ENCODE measurements around the gene OBP2B. TPM values are rescaled to one million over a fixed set of nuclear protein-coding genes. Genes with fewer than 3 reads are reported as not detected.

OBP2B gene
- polyA plus RNA-seq, 3 donors: not detected

DNA sequence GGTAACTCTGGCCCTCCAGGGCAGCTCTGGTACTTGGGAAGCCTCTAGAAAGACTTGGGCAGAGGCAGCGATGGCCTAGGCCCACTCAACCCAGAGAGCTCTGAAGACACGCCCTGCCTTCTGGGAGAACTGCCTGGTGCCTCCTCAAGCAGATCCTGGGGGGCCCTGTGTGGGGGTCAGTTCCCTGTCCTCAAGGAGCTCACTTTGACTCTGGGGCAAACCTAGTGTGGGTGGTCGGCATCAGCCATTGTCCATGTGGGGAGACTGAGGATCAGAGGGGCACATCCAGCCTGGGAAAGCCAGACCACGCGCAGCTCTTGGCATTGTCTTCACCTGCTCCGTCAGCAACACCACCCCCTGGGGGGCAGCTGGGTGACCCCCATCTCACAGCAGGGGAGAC lies 37.9 kb upstream of the OBP2B start:
- no peak overlapping the region for H3K9ac ChIP-seq (ENCODE audit: insufficient read depth, low read length, poor library complexity, severe bottlenecking)
- Mint-ChIP-seq H3K4me3 (no peak overlapping the region), H3K9me3 (no peaks in the 10 kb centered on the region), H3K27ac (no peak overlapping the region), H3K36me3 (no peaks in the 10 kb centered on the region), H3K27me3 (ENCODE audit: low read depth in 3 of 3) (peaks cover 2 to 8% (median 3%) of the 10 kb centered on the region in 3 donors), H3K4me1 (no peaks in the 10 kb centered on the region)
- intact Hi-C loops (cut with micrococcal nuclease): no loop called here
- H3K36me3 ChIP-seq (replicated peaks in 1 of 2; ENCODE audit: control insufficient read depth in 1 of 2, insufficient read depth in 2 of 2, low read length in 2 of 2): no peaks in the 10 kb centered on the region
- no peaks in the 10 kb centered on the region for H3K9me3 ChIP-seq (replicated peaks in 1 of 2; ENCODE audit: control insufficient read depth in 1 of 2, insufficient read depth in 1 of 2, low read length in 2 of 2)
- H3K4me3 ChIP-seq (replicated peaks in 1 of 3; ENCODE audit: low read depth in 2 of 3, low read length in 3 of 3): no peak overlapping the region
- peaks cover 0 to 3% of the 10 kb centered on the region in 2 donors for H3K27me3 ChIP-seq (ENCODE audit: control insufficient read depth in 2 of 2, insufficient read depth in 2 of 2, low read length in 2 of 2)
- H3K4me2 ChIP-seq (replicated peaks; ENCODE audit: extremely low read depth, low read length, poor library complexity, severe bottlenecking): no peak overlapping the region
- no peaks in the 10 kb centered on the region for H3K79me2 ChIP-seq (ENCODE audit: insufficient read depth, low read length)
- no peak for TF ChIP-seq CTCF (IDR thresholded peaks at IDR 0.05)
- H3K4me1 ChIP-seq (ENCODE audit: control insufficient read depth in 1 of 2, insufficient read depth in 2 of 2, low read length in 2 of 2): peaks cover 0 to 4% of the 10 kb centered on the region in 2 donors
- no peak overlapping the region for H2AFZ ChIP-seq (ENCODE audit: insufficient read depth, low read depth, low read length, poor library complexity, severe bottlenecking)
- no peak overlapping the region for H3K27ac ChIP-seq (ENCODE audit: low read depth in 1 of 2, low read length in 2 of 2)
- 93% methylated on average over 3 of the region's 6 CpGs for WGBS (ENCODE audit: insufficient coverage)
- no peak for DNase-seq
- H4K20me1 ChIP-seq (ENCODE audit: insufficient read depth, low read length): no peaks in the 10 kb centered on the region

DNA sequence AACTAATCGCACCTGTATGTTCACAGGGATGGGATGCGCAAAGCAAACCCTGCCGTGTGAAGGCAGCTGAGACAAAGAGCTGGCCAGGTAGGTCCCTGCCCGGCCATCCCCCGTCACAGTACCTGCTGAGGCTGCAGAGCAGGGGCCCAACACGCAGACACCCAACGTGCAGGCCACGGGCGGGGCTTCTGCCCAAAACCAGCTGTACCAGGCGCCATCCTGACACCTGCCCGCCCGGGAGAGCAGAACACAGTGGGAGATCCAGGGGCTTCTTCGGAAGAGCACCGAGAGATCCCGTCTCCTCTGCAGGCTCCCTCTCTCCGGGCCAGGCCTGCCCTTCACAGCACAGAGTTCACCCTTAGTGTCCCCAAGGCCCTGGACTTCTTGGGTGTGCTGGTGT lies 37.5 kb upstream of the OBP2B start:
- Histone ChIP-seq H2AFZ (ENCODE audit: insufficient read depth, low read depth, low read length, poor library complexity, severe bottlenecking) (no peak overlapping the region), H4K20me1 (ENCODE audit: insufficient read depth, low read length) (no peaks in the 10 kb centered on the region), H3K9ac (ENCODE audit: insufficient read depth, low read length, poor library complexity, severe bottlenecking) (no peak overlapping the region), H3K9me3 (replicated peaks in 1 of 2; ENCODE audit: control insufficient read depth in 1 of 2, insufficient read depth in 1 of 2, low read length in 2 of 2) (no peaks in the 10 kb centered on the region), H3K27me3 (ENCODE audit: control insufficient read depth in 2 of 2, insufficient read depth in 2 of 2, low read length in 2 of 2) (peaks cover 0 to 3% of the 10 kb centered on the region in 2 donors), H3K79me2 (ENCODE audit: insufficient read depth, low read length) (no peaks in the 10 kb centered on the region), H3K4me3 (replicated peaks in 1 of 3; ENCODE audit: low read depth in 2 of 3, low read length in 3 of 3) (no peak overlapping the region), H3K36me3 (replicated peaks in 1 of 2; ENCODE audit: control insufficient read depth in 1 of 2, insufficient read depth in 2 of 2, low read length in 2 of 2) (no peaks in the 10 kb centered on the region), H3K4me2 (replicated peaks; ENCODE audit: extremely low read depth, low read length, poor library complexity, severe bottlenecking) (no peak overlapping the region), H3K27ac (ENCODE audit: low read depth in 1 of 2, low read length in 2 of 2) (no peak overlapping the region), H3K4me1 (ENCODE audit: control insufficient read depth in 1 of 2, insufficient read depth in 2 of 2, low read length in 2 of 2) (no peaks in the 10 kb centered on the region)
- no peak overlapping the region for H3K27ac Mint-ChIP-seq
- no peaks in the 10 kb centered on the region for H3K9me3 Mint-ChIP-seq
- no peak overlapping the region for H3K4me3 Mint-ChIP-seq
- DNase-seq: no peak
- 99% methylated on average over 16 of the region's 16 CpGs for WGBS (ENCODE audit: insufficient coverage)
- H3K4me1 Mint-ChIP-seq: no peaks in the 10 kb centered on the region
- H3K36me3 Mint-ChIP-seq: no peaks in the 10 kb centered on the region
- no peak for TF ChIP-seq CTCF (IDR thresholded peaks at IDR 0.05)
- H3K27me3 Mint-ChIP-seq (ENCODE audit: low read depth in 3 of 3): peaks cover 2 to 8% (median 5%) of the 10 kb centered on the region in 3 donors
- intact Hi-C loops (cut with micrococcal nuclease): no loop called here
